ENCODE data around the gene SPTLC3.

SPTLC3 gene

DNA sequence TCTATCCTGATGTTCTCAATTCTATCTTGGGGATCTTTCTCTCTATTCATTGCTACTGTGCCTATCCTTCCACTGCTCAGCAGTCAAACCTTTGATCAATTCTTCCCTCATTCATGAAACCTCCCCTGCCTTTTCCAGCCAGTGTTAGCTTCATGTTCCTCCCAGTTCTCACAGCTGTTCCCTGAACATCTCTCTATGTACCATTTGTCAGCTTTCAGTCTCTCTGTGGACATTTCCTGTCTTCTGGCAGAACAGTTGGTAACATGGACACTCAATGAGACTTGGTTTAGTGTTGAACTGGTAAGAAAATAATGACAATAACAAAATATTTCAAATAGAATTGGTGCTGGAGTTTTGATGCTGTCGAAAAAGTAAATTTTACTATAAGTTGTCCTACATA lies 26.2 kb downstream of the SPTLC3 start:
- DNase-seq: no peak

DNA sequence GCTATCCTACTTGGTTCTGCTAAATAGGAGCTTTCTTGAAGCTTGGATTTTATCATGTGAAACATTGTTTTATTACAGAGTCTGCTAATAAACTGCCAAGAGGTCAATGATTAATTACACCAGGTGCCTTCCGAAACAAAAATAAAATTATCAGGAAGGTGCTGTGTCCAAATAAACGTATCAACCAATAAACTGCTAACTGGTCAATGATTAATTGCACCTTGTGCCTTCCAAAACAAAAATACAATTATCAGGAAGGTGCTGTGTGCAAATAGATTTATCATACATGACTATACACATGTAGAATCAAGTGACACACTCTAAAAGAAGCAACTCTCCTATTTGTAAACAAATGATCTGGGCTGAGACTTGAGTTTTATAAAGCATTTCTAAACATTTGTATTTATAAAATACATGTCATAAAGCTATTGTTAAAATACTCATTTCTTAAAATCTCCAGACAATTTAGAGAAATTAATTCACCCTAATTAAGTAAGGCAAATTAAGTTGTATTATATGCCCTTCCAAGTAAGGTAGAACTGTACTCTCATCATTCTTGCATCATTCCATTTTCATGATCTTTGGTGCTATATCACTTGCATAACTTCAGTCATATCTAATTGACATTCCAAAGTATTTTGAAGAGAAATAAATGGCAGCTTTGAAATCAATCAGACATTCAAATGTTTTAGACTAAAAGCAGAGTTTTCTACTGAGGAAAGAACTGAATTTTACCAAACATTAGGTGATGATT lies 26.8 kb downstream of the SPTLC3 start:
- no peak for DNase-seq

DNA sequence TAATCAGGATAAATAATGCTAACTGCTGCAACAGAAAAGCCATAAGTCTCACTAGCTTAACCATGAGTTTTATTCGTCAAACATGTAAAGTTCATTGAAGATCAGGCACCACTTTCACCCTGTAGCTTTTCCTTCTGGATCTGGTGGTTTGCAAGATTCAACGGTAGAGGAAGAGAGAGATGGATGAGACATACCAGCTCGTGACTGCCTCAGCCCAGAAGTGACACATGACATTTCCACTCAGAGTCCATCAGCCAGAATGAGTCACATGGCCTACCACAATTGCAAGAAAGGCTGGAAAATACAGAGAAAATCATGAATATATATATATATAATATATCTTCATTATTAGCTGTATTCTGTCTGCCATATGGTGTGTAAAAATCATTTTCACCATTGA lies 29.0 kb downstream of the SPTLC3 start:
- DNase-seq: no peak

DNA sequence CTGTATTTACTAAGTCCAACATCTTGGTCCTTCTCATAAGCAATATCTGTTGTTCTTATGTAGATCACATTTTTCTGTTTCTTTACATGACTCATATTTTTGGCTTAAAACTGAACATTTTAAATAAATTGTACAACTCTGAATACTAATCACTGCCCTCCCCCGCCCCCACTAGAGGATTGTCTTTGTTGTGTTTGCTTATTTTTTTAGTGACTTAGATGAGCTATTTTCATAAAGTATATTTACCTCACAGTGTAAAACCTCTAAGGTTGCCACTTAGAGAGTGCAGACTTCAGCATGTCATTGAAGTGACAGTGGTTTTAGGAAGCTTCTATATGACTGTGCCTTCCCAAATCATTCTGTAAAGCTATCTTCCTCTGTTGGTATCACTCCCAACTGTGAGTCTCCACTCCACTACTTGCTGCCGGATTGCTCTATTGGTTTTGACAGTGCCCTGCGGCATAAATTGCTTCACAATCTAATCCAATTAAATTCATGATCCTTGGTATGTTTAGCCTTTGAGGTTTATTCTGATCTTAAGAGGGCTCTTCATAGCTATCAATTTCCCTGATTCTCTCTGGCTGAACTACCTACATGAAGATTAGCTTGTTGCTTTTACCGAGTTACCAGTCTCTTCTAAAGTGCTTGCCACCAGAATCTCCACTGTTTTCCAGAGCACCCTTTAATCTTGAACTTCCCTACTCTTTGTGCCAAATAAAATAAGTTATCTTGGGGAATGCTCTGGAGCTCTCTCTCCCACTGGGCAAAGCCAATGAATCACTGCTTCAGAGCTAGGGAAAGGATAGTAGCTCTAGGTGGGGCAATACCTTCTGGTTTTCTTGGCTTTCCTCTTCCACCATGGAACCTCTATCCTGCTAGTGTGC lies 33.0 kb downstream of the SPTLC3 start:
- DNase-seq: no peak

DNA sequence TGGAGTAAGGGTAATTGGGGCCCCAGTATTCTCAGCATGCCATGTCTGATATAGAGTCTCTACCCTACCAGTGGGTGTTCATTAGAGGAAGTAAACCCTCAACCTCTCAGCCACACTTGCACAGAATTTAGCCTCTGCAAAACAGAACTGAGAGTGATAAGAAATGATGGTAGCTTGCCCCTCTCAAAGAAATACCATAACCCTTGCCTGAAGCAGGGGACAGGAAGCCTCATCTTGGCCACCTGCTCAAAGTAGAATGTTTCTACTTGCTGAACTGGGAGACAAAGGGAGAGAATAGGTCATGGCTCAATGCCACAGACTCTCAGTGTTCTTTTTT lies 33.7 kb downstream of the SPTLC3 start:
- DNase-seq: no peak

DNA sequence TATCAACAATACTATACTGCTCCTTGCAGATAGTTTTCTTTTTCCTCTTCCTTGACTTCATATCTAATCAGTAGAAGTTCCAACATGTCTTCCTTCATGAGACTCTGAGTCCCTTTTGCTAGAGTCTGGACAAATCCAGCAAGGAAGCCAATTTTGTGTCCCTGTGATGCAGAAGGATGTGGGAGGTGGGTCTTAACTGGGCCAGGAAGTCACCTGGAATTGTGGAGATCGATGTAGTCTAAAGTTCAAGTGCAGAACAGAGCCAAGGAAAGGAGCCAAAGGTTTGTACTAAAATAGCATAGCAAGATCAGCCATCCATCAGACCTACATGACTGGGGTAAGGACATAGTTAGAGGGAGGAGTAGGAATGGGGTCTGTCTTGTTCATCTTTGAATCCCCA lies 37.6 kb downstream of the SPTLC3 start:
- DNase-seq: no peak

DNA sequence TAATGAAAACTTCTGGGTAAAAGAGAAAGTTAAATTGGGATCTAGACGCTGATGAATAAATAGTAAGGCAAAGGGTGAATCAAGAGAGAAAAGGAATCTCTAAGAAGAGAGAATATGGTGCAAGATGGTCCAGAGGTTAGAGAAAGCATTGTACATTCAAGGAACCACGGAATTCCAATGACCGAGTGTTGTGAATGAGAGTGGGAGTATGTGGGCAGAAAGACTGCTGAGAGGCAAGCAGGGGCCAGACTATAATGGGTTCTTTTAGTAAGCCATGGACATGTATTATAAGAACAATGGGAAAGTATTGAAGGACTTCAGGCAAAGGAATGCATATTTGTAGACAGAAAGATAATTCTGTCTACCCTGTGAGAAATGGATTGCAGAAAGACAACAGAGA lies 45.2 kb downstream of the SPTLC3 start:
- no peak for DNase-seq

DNA sequence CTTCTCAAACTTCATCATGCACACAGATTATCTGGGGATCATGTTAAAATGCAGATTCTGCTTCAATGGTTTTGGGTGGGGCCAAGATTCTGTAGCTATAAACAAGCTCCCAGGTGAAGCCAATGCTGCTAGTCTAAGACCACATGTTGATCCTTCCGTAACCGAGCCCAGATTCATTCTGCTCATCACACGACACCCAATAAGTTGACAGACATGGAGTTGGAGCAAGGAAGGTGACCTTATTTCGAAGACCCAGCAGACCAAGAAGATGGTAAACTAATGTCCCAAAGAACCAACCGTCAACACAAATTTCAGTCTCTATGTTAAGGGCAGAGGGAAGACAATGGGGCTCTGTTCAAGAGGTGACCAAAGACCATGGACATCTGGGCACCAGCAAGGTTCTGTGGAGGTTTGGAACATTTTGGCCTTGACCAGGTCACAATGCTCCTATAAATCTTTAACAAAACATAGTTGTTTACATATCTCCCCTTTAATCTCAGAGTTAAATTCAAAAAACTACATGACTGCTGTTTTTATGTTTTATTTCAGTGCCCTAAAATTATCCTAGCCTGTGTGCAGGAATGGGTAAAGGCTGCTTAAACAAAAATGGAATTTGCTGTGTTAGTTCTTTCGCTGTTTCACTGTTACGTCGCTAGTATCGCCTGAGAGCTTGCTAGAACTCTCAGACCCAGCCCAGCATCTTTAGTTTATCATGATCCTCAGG lies 50.1 kb downstream of the SPTLC3 start:
- DNase-seq: no peak

DNA sequence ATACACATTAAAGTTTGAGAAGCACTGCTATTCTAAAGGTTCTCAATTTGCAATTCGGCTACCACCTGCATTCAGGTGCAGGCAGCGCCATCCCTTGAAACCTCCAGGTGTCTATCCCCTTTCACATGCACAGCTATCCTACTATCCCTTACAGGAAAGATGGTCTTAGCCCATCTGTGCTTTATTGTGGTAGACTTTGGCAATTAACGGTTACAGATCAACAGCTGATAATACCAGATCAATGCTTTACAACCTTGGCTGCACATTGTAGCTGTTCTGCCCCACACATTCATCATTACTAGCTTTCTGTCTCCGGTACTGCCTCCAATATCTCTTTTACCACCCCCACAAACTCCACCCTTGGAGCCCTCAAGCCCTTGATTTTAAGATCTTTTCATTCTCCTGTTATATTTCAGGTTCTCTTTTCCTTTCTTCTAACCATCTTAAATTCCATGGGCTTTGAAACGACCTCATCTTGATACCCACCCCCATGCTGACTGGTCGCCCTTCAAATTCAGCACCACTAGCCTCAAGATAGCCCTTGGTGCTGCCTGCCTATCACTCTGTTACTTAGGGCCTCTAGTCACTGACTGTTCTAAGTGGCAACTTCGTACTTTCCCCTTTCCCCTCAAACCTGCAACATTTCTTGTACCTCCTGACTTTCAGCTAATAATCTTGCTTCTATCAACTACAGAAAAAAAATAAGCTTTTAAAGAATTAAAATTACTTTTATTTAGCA lies 50.8 kb downstream of the SPTLC3 start:
- no peak for DNase-seq

DNA sequence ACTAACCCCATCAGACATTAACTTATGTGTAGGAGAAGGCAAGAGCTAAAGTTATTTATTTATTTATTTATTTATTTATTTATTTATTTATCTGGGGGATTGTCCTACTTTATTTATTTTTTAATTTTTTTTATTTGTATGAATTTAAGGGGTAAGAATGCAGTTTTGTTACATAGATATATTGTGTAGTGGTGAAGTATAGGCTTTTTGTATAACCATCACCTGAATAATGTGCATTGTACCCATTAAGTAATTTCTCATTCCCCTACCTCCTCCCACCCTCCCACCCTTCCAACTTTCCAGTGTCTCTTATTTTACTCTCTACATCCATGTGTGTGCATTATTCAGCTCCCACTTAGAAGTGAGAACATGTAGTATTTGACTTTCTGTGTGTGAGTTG lies 51.6 kb downstream of the SPTLC3 start:
- DNase-seq: no peak

DNA sequence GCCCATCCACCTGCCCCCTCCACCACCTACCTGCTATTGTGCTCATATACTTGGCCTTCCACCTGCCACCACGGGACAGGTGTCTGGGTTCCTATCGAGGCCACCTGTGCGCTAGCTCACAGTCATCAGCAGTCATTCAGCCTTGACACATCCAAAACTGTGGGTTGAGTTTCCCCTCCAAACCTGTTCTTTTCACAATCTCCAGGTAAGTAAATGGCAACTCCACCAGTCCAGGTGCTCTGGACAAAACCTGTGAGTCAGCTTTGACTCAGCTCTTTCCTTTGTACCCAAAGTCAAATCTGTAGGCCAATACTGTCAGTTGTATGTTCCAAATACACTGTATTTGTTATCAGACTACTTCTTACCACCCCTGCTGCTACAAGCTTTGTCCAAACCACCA lies 52.6 kb downstream of the SPTLC3 start:
- peak; percentile 40 for DNase-seq

DNA sequence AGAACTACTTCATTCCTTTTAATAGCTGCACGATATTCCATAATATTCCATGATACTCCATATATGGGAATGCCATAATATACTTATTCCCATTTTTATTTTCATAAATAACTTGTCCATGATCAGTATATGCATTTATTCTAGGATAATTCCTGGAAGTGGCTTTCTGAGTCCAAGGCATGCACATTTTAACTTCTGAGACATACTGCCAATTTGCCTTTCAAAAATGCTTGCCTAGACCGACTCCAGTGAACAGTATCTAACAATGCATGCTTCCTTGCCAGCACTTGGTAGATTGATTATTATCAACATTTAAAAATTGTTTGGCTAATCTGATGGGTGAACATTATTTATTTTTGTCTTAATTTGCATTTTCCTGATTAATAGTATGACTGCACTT lies 54.0 kb downstream of the SPTLC3 start:
- no peak for DNase-seq

DNA sequence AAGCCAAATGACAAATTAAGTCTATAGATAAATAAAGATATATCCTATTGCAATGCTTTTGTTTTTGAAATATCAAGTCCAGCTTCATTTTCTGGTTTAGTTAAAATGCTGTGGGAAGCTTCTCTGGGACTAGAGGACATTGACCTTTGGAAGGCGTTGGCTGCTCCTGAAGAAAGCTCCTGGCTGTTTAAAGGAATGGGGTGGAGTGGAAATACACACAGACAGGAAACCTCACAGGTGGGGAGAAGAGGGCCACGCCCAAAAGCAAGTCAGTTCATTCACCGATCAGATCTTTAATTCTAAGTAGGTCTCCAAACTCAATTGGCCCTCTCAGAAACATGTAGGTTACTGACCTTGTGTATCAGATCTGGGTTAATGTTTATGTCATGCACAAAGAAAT lies 59.6 kb downstream of the SPTLC3 start:
- no peak for DNase-seq

DNA sequence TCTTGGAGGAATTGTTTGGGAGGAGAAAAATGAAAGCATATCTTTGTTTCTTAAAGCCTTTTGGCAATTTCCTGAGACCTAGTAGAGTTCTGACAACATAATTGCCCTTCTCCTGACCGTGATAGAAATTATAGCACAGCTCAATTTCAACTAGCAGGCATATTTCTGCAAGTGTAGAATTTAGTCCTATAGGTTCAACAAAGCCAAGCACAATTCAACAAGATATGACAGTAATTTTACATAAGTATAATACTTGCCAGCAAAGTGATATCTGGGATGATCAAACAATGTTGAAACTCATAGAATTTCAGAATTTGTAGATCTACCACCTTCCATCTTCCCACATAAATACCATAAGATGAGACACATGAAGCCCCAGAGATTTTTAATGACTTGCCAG lies 73.1 kb downstream of the SPTLC3 start:
- no peak for DNase-seq

DNA sequence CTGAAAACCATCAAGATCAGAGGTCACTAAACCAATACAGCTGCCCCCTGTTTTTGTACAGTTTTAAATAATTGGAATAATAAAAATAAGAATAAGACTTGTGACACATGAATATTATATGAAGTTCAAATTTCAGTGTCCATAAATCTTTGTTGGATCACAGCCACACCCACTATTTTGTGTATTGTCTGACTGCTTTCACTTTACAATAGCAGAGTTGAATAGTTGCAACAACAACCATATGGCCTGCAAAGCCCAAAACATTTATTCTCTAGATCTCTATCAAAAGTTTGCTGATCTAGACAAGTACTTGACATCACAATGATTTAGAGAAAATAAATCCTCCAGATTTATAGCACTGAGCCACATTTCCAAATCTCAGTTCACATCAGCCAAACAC lies 73.6 kb downstream of the SPTLC3 start:
- DNase-seq: no peak

DNA sequence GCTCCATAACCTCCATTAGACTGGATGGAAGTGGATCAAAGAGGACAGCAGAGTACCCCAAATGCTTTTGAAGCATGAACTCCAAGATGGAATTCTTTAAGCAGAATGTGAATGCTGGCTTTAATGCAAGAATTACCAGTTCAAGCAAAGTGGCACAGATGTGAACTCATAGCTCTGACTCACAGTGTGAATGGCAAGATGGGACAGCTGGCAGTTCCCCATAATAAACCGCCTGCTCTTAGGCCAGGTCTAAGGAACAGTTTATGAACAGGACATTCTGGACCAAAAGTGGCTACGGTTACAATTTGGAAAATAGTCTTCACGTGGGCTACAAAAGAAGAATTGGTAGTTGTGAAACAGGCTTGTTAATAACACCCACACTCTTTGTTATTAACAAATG lies 76.5 kb downstream of the SPTLC3 start:
- no peak for DNase-seq

DNA sequence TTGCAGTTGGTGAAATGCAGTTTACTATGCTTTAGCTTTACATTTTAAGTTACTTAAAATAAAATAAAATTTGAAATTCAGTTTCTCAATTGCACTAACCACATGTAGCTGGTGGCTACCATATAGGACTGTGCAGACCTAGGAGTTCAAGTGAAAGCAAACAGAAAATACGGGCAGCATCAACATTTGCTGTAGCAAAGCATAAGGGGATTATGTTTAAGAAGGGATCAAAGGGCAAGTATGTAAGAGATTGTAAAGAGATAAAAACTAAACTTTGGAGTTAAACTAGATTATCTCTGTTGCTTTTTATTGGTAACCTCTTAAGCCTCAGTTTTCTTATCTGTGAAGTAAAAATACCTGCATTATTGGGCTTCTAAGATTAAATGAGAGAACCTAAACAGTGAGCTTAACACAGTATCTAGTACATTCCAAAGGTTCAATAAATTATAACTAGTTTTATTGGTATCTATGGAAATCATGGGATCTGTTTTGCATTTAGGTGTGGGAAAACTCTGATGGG lies 81.2 kb downstream of the SPTLC3 start:
- no peak for DNase-seq

DNA sequence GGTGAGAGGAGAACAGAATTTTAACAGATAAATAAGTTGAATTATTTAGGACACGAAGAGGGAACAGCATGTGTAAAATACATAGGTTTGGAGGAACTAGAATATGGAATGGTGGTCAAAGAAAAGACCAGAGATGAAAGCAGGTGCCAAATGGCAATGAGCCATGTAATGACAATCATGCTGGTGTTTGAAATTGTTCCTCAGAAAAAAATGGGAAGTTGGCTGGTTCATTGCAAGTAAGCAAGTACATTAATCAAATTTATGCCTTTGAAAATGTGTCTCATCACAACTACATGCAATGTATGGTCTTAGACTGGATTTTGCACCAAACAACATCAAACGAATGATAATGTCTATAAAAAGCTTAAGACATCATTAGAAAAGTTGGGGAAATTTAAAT lies 83.3 kb downstream of the SPTLC3 start:
- no peak for DNase-seq

DNA sequence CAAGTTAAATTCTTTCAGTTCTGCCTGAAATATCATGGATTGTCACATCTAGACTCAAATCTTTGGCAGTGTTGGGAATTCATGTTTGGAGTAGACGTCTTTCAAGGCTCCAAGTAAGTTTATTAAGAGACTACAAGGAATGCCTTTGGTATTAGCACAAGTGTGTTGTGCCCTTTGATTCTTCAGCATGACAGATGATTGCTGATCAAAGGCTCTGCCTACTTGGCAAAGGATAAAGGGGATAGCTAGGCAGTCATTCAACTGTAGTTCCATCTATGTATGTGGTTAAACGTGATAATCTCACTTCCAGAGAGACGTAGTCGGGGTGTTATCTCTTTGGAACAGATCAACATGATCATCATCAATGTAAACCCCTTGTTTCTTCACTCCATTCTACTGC lies 86.2 kb downstream of the SPTLC3 start:
- DNase-seq: no peak

DNA sequence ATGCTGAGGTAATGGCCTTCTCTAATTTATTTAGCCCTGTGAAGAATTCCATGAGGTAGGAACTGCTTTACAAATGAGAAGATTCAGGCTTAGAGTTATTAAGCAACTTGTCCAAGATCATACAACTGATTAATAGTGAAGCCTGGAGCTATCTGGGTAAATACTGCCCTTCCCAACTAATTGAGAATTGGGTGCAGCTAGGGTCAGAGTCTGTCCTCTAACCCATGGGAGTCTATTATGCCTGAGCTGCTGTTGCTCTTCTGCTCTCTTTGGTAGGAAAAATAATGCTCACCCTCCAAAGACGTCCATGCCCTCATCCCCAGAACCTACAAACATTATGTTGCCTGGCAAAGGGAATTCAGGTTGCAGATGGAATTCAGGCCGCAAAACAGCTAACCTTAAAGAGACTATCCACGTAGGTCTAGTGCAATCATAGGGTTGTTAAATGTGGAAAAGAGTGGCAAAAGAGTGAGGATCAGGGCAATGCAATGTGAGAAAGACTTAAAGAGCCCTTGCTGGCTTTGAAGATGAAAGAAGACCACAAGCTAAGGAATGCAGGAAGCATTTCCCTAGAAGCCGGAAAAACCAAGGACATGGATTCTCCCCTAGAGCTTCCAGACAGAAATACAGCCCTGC lies 90.1 kb downstream of the SPTLC3 start:
- DNase-seq: no peak

DNA sequence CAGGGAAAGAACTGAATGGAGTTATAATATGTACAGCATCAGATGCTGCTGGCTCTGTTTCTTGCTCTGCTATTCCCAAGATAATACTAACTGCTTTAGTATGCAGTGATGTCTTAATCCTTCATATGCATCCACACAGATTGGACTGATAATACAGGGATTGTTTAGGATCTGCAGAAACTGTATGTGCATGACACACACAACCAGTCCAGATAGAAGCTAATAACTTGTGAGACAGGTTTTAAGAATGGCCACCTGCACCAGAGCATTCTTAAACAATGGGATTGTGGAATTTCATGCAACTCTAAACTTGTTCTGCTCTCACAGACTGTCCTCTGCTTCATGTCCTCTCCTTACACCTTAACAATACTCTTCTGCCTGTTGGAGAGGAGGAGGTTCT lies 90.9 kb downstream of the SPTLC3 start:
- no peak for DNase-seq

DNA sequence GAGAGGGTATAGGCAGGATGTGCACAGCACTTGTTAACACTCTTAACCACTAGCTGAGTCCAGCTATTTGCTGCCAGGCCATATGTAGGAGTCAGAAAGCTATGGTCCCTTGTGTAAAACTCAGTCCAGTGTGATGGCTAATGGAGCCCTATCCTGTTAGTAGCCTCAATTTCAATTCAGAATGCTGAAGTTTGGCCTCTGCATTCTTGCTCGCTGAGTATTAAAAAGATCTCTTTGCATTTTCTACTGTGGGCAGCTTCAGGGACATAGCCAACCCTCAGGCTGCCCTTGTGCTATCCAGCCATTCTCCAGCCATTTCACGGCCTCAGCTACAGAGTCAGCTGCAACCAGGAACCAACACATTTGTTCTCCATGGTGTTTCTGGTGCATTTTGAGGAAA lies 92.5 kb downstream of the SPTLC3 start:
- DNase-seq: no peak

DNA sequence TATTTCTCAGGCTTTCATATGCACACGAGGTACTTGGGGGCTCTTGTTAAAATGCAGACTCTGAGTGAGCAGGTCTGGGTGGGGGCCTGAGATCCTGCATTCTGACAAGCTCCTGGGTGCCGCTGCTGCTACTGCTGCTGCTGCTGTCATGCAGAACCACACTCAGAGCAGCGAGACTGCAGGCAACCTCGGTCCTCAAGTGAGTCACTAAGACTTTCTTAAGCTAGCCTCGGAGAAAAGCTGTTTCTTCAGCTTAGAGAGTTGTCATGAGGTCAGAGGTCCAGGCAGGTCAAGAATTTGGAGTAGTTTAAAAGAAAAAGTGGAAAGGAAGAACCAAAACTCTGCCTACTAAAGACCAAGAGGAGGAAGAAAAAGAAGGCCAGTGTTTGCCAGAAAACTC lies 92.9 kb downstream of the SPTLC3 start:
- no peak for DNase-seq
